IMR-90 (cell line): ENCODE results near the gene SENP5. TPM values are rescaled to one million over a fixed set of nuclear protein-coding genes. Genes with fewer than 3 reads are reported as not detected.
"Not testable (repeated sequence)": the region's sequence is repeated elsewhere in the genome, so short reads cannot be mapped to it uniquely, and the experiment has no call there.

ENCODE experiments used
- ATAC-seq: fragments of 200-7000 bp; cut with Tn5 transposase; 2 replicates; pipeline ENCODE4 v1.9.1; 2020; ENCODE audit warnings: low read depth, mild to moderate bottlenecking, moderate library complexity
- BruUV-seq: library from RNA; stranded (reverse); fragments of 400-500 nt; replicated peaks from 2 replicates; lab custom pipeline; 2021; lab: Mats Ljungman, UMichigan
- CTCF ChIA-PET: fragments of 300-600 bp; formaldehyde crosslinking; extraction: SDS; loops from one replicate; lab custom pipeline; 2021; ENCODE audit warnings: antibody characterized with exemption; lab: Yijun Ruan, JAX
- POLR2A ChIA-PET: fragments of 300-600 bp; sonication (Branson Sonifier 250); formaldehyde crosslinking; loops from one replicate; lab custom pipeline; 2022; ENCODE audit warnings: antibody characterized with exemption; ENCODE audit not compliant: unreplicated experiment; lab: Charles Lee
- DNase-seq: peaks from one replicate; pipeline ENCODE4 v3.0.0; 2013
- H2AFZ ChIP-seq: replicated peaks from 2 replicates; pipeline ENCODE3; 2013; ENCODE audit warnings: low read length, mild to moderate bottlenecking; ENCODE audit not compliant: poor library complexity
- H2AK5ac ChIP-seq: 2 replicates; pipeline ENCODE4 v1.6.1; 2013; ENCODE audit warnings: low read depth, low read length, inconsistent platforms
- H2AK9ac ChIP-seq: replicated peaks from 2 replicates; pipeline ENCODE3; 2013; ENCODE audit warnings: mild to moderate bottlenecking, low read depth, low read length, moderate library complexity; ENCODE audit not compliant: poor library complexity
- H2BK120ac ChIP-seq: 2 replicates; pipeline ENCODE4 v1.6.1; 2013; ENCODE audit warnings: low read depth, low read length, inconsistent platforms
- H2BK15ac ChIP-seq: 3 replicates; pipeline ENCODE4 v1.6.1; 2013; ENCODE audit warnings: low read depth, low read length, inconsistent platforms
- H2BK20ac ChIP-seq: 2 replicates; pipeline ENCODE4 v1.6.1; 2013; ENCODE audit warnings: low read depth, mild to moderate bottlenecking, inconsistent platforms, low read length, moderate library complexity
- H2BK5ac ChIP-seq: 2 replicates; pipeline ENCODE4 v1.6.1; 2013; ENCODE audit warnings: mild to moderate bottlenecking, low read depth, low read length, inconsistent platforms; ENCODE audit not compliant: poor library complexity, severe bottlenecking
- H3K14ac ChIP-seq: replicated peaks from 2 replicates; pipeline ENCODE4 v1.6.1; 2013; ENCODE audit warnings: low read depth, low read length, inconsistent platforms
- H3K18ac ChIP-seq: 2 replicates; pipeline ENCODE4 v1.6.1; 2013; ENCODE audit warnings: low read depth, low read length, control low read depth
- H3K23ac ChIP-seq: 2 replicates; pipeline ENCODE4 v1.6.1; 2013; ENCODE audit warnings: low read depth, low read length, inconsistent platforms
- H3K27ac ChIP-seq: 2 replicates; pipeline ENCODE4 v1.5.1; 2013; ENCODE audit warnings: mild to moderate bottlenecking, control low read depth, low read length; ENCODE audit not compliant: insufficient read depth
- H3K27me3 ChIP-seq: 2 replicates; pipeline ENCODE4 v1.6.1; 2013; ENCODE audit warnings: low read length; ENCODE audit not compliant: control insufficient read depth, insufficient read depth
- H3K36me3 ChIP-seq: 2 replicates; pipeline ENCODE4 v1.6.1; 2013; ENCODE audit warnings: low read length, mixed read lengths; ENCODE audit not compliant: control insufficient read depth, insufficient read depth
- H3K4ac ChIP-seq: 2 replicates; pipeline ENCODE4 v1.6.1; 2013; ENCODE audit warnings: low read depth, low read length, inconsistent platforms
- H3K4me1 ChIP-seq: 2 replicates; pipeline ENCODE4 v1.6.1; 2013; ENCODE audit warnings: low read length, mixed read lengths; ENCODE audit not compliant: control insufficient read depth, insufficient read depth
- H3K4me2 ChIP-seq: 2 replicates; pipeline ENCODE4 v1.6.1; 2013; ENCODE audit warnings: low read depth, mild to moderate bottlenecking, control low read depth, low read length, moderate library complexity
- H3K4me3 ChIP-seq: 2 replicates; pipeline ENCODE4 v1.5.1; 2013; ENCODE audit warnings: low read depth, mild to moderate bottlenecking, control low read depth, low read length, moderate library complexity; ENCODE audit not compliant: insufficient read depth
- H3K56ac ChIP-seq: 2 replicates; pipeline ENCODE4 v1.6.1; 2013; ENCODE audit warnings: low read length, inconsistent platforms; ENCODE audit not compliant: insufficient read depth; ENCODE audit errors: extremely low read depth
- H3K79me1 ChIP-seq, 2 experiments: 2 replicates each; pipeline ENCODE4 v1.6.1; 2013; ENCODE audit warnings: low read length in 2 of 2, inconsistent platforms in 1 of 2, low read depth in 1 of 2
- H3K9ac ChIP-seq: 2 replicates; pipeline ENCODE4 v1.6.1; 2013; ENCODE audit warnings: low read depth, low read length, control low read depth
- H3K9me1 ChIP-seq: 2 replicates; pipeline ENCODE4 v1.6.1; 2013; ENCODE audit warnings: low read length, inconsistent platforms; ENCODE audit not compliant: insufficient read depth
- H3K9me3 ChIP-seq: 2 replicates; pipeline ENCODE4 v1.6.1; 2013; ENCODE audit warnings: low read length; ENCODE audit not compliant: control insufficient read depth, insufficient read depth
- H4K20me1 ChIP-seq: 2 replicates; pipeline ENCODE4 v1.6.1; 2013; ENCODE audit warnings: low read length, inconsistent platforms; ENCODE audit not compliant: insufficient read depth
- H4K5ac ChIP-seq: 2 replicates; pipeline ENCODE4 v1.6.1; 2013; ENCODE audit warnings: mild to moderate bottlenecking, low read depth, low read length, control low read depth
- H4K8ac ChIP-seq, 2 experiments: 2 replicates each; pipeline ENCODE4 v1.6.1; 2013; ENCODE audit warnings: low read depth in 2 of 2, low read length in 2 of 2, control low read depth in 1 of 2, inconsistent platforms in 1 of 2
- H4K91ac ChIP-seq: 2 replicates; pipeline ENCODE4 v1.6.1; 2013; ENCODE audit warnings: low read depth, low read length, inconsistent platforms; ENCODE audit not compliant: insufficient read depth
- WGBS, 2 experiments: methylation state at CpG; one replicate each; pipeline versions ENCODE4 v1.1.5 to v1.1.7; 2013; ENCODE audit warnings: missing lambda C conversion rate in 2 of 2; ENCODE audit not compliant: insufficient read length in 1 of 2; ENCODE audit errors: extremely low coverage in 2 of 2; 5-methylcytosine and 5-hydroxymethylcytosine counted together
- dilution Hi-C: fragments of 300-500 bp; cut with HindIII; formaldehyde crosslinking; loops from one replicate; pipeline ENCODE4 v1.14.3; 2018; ENCODE audit warnings: low sequenced_read_pairs; ENCODE audit not compliant: unreplicated experiment
- in situ Hi-C: fragments of 300-500 bp; cut with MboI; formaldehyde crosslinking; loops from 3 replicates; pipeline ENCODE4 v1.14.3; 2019; ENCODE audit warnings: low sequenced_read_pairs, inconsistent platforms, mixed read lengths
- intact Hi-C: fragments of 100-400 bp; cut with micrococcal nuclease; formaldehyde crosslinking; loops from 2 replicates; pipeline ENCODE4 v1.10.0; 2022
- polyA plus RNA-seq, 3 experiments: library from polyadenylated mRNA; depleted of rRNA; stranded (reverse); fragments of >200 nt; gene quantifications; 2 replicates each; pipeline ENCODE4 v1.2.3, GENCODE V29; 2012; ENCODE audit warnings: low replicate concordance in 1 of 3
- total RNA-seq: library from RNA; depleted of rRNA; stranded (reverse); fragments of >200 nt; gene quantifications from 2 replicates; pipeline ENCODE4 v1.2.3, GENCODE V29; 2012

SENP5 gene
- total and polyA plus RNA-seq, 2 of the 4 experiments (the other 2 are of a cell fraction) = 7.4 to 44.4 TPM

- H3K56ac ChIP-seq, H3K79me1 ChIP-seq, H2AK5ac ChIP-seq, H3K9ac ChIP-seq, H2BK5ac ChIP-seq, H2BK15ac ChIP-seq, in situ Hi-C loops, H3K14ac ChIP-seq, H3K27me3 ChIP-seq, H3K27ac ChIP-seq, CTCF ChIA-PET, ATAC-seq, H3K9me3 ChIP-seq, H3K4me1 ChIP-seq, POLR2A ChIA-PET, H2AK9ac ChIP-seq, H4K20me1 ChIP-seq, DNase-seq, H4K91ac ChIP-seq, H3K4me3 ChIP-seq, H2BK120ac ChIP-seq, H4K8ac ChIP-seq, H3K4ac ChIP-seq, intact Hi-C loops, H2AFZ ChIP-seq, H3K4me2 ChIP-seq, dilution Hi-C loops, H3K36me3 ChIP-seq, H4K5ac ChIP-seq, H2BK20ac ChIP-seq, H3K23ac ChIP-seq, H3K9me1 ChIP-seq, H3K18ac ChIP-seq: not testable (repeated sequence)
- whole genome bisulfite sequencing, 2 experiments = 100% methylated on average over 2 of the region's 3 CpGs; no CpG with 5 or more reads in 1 of the 2 experiments
- BruUV-seq = TSS peak; percentile 47
Observed at GRCh38 chr3:196829651-196830050, 38.1 kb upstream of the SENP5 start.
